Retina (tissue), 1 donor: Measurements from ENCODE around the gene OR10H4.
"Not testable (repeated sequence)": the region's sequence is repeated elsewhere in the genome, so short reads cannot be mapped to it uniquely, and the experiment has no call there.

Source experiments
- DNase-seq: peaks from one replicate; pipeline ENCODE4 v3.0.0-alpha.2; 2016

The OR10H4 gene

DNA sequence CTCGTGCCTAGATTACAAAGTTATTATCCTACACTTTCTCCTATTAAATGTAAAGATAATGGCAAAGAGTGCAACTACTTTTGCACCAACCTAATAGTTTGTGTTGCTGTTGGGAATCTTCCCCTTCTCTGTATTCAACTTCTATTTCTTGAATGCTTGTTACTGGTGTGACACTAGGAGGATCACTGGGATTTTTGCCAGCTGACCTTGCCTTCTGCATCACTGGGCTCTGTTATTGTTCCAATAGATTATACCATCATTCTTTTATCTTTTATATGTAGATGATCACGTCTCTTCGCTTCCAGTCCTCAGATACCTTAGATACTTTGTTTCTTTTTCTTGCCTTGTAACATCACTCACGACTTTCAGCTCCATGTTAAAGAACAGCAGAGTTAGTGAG, 3.5 kb upstream of the OR10H4 start:
- DNase-seq: no peak

DNA sequence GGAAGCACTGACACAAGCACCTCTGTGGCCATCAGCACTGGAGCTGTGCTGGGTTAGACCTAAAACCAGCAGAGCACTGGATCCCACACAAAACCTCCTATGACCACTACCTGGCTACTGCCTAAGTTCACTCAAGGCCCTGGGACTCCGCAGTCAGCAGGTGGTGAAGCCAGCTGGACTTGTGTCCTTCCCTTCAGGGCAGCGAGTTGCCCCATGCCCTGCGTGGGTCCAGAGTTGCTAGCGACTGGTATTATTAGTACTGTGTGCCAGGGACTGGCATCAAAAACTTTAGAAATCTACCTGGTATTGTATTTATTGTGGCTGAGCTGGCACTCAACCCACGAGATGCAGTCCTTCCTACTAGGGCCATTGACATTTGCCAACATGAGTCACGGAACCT, 6.0 kb downstream of the OR10H4 start:
- no peak for DNase-seq

DNA sequence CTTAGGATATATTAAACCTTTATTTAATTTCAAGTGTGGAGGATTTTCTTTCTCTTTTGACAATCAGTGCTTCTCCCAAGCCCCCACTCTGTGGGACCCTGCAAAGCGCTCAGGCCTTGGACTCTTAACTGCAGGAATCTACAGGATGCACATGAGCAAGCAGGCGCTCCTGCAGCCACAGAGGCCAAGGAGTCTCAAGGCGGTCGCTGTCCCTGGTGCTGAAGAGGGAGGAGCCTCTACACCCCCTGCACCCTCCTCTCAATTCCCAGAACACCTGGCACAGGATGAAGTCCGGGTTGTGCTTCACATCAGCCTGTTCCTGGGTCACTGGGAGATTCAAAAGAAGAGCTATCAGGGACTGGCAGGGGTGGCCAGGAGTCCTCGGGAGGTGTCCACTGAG, 13.5 kb downstream of the OR10H4 start:
- DNase-seq: no peak

DNA sequence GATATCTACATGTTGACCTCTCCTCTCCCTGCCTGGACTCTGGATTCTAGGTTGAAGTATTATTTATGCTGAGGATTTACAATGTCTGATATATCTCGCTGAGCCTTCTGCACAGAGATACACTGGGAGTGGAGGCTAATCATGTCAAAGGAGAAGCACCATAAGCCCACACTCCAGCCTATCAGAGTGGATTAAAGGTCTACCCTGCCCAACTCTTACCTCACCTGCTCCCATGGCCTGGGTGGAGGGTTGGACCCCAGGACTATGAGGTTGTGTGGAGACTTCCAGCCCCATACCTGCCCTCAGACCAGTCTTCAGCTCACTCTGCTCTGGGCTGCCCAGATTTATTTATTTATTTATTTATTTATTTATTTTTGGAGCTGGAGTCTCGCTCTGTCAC, 15.4 kb downstream of the OR10H4 start:
- DNase-seq: no peak

DNA sequence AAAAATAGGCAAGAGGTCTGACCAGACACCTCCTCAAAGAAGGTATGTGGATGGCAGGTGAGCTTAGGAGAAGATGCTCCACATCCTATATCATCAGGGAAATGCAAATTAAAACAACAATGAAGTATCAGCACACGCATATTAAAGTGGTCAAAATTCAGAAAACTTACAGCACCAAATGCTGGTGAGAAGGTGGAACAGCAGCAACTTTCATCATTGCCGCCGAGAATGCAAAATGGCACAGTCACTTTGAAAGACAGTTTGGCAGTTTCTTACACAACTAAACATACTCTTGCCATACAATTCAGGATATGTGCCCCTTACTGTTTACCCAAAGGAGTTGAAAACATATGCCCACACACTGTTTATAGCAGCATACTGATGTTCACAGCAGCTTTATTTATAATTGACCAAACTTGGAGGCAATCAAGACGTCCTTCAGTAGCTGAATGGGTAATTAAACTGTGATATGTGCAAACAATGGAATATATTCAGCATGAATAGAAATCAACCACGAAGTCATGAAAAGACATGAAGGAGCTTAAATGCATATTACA, 22.5 kb downstream of the OR10H4 start:
- no peak for DNase-seq

DNA sequence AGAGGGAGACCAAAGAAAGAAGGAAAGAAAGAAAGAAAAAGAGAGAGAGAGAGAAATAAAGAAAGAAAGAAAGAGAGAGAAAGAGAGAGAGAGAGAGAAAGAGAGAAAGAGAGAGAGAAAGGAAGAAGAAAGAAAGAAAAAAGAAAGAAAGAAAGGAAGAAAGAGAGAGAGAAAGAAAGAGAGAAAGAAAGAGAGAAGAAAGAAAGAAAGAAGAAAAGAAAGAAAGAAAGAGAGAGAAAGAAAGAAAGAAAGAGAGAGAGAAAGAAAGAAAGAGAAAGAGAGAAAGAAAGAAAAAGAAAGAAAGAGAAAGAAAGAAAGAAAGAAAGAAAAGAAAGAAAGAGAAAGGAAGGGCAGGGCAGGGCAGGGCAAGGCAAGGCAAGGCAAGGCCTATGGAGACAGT, 23.2 kb downstream of the OR10H4 start:
- not testable (repeated sequence) for DNase-seq

DNA sequence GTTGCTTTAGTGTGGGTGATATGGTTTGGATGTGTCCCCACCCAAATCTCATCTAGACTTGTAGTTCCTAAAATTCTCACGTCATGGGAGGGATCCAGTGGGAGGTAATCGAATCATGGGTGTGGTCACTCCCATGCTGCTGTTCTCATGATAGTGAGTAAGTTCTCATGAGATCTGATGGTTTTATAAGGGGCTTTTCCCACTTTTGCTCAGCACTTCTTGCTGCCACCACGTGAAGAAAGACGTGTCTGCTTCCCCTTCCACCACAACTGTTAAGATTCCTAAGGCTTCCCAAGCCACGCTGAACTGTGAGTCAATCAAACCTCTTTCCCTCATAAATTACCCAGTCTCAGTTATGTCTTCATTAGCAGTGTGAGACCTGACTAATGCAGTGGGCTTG, 26.0 kb downstream of the OR10H4 start:
- DNase-seq: no peak

DNA sequence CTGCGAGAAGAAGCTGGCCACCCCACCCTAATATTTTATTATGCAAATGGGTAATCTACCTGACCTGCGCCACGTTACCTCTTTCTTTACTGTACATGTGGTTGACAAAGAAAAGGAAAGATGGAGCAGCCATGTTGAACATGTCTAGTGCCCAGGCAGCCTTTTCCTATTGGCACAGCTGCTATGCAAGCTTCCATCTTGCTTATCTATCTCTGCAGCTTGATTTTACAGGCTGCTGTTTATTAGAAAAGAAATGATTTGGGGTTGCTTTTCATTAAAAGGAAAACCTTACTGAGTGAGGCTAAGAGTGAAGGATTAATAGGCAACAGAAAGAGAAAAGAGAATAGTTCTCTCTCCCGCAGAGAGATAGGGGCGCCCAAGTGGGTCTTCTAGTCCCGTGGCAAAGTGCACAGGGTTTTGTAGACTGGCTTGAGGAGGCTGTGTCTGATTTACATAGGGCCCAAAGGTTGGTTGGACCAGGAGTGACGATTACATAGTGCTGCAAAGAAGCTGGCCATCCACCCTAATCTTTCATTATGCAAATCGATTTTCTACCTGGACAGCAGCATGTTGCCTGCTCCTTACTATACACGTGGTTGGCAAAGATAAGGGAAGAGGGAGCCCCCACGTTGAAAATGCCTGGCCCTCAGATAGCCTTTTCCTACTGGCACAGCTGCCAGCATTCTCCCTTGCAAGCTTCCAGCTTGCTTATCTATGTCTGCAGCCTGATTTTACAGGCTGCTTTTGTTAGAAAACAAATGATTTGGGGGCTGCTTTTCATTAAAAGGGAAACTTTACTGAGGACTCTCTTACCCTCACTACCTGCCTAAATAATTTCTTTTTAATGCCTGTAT, 28.3 kb downstream of the OR10H4 start:
- no peak for DNase-seq

DNA sequence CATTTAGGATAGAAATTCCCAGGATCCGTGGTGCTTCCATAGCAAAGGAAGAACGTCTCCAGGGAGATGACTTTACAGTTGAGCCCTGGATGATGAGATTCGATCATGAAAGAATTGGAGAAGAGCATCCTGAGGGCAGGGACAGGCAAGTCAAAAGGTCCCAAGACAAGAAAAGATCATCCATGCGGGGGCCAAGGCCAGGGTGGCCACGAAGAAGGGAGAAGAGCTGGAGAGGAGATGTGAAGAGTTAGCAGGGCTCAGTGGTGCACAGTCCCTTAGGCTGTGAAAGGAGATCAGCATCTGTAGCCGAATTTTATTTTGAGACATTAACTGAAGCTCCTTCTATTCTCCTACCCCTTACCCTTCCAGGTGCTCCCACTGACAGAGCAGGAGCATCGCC, 28.9 kb downstream of the OR10H4 start:
- no peak for DNase-seq

DNA sequence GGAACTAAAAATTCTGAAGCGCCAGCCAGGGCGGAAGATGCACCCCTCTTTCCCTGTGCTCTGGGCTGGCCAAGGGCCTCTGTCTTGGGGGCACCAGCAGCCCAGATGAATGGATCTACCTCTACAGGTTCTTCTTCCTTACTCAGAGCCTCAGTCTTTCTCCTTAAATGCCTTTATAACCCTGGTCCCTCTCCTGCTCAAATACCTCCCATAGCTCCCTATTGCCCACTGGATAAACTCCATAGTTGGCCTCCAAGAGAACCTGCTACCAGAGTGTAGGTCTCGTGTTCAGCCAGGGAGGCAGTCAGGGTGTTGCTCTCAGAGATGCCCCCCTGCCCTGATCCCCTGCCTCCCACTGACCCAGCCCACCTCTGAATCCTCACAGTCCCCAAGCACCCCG, 30.5 kb downstream of the OR10H4 start:
- DNase-seq: no peak

DNA sequence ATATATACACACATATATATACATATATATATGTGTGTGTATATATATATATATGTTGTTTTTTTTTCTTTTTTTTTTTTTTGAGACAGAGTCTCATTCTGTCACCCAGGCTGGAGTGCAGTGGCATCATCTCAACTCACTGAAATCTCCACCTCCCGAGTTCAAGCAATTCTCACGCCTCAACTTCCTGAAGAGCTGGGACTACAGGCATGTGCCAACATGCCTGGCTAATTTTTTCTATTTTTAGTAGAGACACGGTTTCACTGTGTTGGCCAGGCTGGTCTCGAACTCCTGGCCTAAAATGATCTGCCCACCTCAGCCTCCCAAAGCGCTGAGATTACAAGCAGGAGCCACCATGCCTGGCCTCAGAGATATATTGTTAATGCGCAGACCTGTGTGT, 37.0 kb downstream of the OR10H4 start:
- DNase-seq: not testable (repeated sequence)

DNA sequence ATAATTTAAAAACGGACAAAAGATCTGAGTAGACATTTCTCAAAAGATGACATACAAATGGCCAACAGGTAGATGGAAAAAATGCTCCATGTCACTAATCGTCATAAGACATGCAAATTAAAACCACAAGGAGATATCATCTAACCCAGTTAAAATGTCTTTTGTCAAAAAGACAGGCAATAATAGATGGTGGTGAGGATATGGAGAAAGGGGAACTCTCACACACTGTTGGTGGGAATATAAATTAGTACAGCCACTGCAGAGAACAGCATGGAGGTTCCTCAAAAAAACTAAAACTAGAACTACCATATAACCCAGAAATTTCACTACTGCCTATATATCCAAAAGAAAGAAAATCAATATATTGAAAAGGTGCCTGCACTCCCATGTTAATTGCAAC, 37.9 kb downstream of the OR10H4 start:
- no peak for DNase-seq

DNA sequence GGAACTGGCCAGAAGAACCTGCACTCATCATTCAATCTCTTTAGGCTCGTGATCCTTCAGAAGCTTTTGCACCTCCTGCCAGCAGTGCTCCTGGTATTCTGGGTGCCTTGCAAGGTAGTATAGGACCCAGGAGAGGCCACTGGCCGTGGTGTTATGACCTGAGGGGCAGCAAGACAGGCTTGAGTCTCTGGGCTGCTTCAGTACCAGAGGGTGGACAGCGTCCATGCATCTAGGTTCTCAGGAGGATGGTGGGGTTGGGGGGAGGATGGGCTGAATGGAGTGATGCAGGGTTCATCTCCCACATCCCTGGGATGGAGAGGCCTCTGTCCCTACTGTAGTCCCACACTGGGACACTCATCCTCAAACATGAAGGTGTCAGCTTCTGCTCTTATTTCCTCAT, 41.1 kb downstream of the OR10H4 start:
- DNase-seq: no peak

DNA sequence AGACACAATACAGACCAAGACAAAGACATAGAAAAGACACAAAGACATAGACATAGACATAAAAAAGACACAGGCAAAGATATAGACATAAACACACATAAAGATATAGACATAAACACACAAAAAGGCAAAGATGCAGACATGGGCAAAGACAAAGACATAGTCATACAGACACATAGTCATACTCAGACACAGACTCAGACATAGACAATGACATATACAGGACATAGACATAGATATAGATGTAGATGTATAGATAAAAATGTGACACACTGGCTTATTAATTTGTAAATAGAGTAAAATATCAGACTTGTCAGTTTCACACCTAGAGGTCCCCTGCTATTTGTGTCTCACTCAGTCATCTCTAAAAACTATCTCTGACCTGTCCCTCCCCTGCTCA, 42.8 kb downstream of the OR10H4 start:
- no peak for DNase-seq

DNA sequence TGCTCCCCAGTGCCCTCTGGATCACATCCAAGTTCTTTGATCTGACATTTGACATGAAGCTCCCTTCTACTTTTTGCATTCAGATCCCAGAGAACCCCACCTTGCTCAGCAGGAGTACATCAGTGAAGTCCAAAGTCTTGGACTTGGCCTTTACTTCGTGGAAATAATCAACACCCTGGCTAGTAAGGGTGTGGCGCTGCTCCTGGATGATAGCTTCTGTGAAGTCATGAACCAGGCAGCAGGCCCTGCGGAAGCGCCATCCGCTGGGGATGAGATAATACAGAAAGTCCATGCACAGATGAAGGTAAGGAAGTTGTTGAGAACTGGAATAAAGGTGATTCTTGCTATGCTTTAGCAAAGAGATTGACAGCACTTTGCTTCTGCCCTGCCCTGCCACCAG, 43.2 kb downstream of the OR10H4 start:
- no peak for DNase-seq

DNA sequence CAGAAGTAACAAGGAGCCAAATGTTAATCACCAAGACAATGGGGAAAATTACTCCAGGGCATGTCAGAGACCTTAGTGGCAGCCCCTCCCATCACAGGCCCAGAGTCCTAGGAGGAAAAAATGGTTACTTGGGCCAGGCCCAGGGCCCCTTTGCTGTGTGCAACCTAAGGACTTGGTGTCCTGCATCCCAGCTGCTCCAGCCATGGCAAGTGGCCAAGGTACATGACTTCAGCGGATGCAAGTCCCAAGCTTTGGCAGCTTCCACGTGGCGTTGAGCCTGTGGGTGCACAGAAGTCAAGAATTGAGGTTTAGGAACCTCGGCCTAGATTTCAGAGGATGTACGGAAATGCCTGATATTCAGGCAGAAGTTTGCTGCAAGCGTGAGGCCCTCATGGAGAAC, 46.7 kb downstream of the OR10H4 start:
- no peak for DNase-seq

DNA sequence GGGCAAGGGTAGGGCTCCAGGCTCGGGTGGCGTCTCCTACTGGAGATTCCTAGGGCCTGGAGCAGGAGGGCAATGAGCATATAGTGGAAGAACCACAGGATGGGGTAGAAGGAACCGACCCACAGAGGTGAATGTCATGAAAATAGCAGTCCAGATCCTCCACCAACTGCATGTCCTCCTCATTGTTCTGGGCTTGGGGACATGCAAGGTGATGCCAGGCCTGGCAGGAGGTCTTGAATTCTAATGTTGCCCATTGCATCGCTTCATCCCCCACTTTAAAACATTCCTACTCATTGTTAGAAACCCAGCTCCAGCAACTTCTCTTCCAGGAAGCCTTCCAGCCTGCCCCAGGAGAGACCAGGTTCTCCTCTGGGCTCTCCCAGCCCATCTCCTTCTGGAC, 49.4 kb downstream of the OR10H4 start:
- DNase-seq: no peak
